ENCODE results near the gene CES1.
"Not testable (repeated sequence)": the region's sequence is repeated elsewhere in the genome, so short reads cannot be mapped to it uniquely, and the experiment has no call there.

Gene CES1

DNA sequence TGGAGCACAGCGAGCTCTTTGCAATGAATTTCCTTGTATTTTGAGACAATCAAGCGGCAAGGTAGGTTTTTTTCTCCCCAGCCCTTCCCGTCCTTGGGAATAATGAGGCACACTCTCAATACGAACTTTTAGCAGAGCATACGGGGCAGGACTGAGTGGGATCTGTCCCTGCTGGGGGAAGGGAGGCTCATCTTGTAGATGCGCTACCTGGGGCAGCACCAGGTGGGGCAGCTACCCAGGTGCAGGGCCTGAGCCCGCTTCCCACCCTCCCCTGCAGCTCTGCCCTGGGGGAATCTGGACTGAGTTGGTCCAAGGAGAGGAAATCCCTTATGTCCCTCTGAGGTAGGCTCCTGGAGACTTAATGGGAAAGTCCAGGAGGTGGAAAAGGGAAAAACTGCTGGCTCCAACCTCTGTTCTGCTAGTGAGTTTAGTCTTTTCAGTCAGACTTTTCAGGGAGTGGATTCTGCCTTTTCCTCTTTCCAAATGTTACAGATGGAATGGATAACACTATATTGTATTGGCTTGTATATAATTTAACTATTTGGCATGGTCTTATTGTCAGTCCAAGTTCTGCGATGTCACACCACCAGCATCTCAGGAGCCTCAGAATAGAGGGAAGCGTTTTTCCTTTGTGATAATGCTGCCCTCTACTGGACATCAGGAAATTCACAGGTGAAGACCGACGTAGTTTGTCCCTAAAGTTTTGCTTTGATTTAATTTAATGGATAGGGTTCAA is 9.6 kb upstream of the CES1 start:
- TF ChIP-seq, protein P1, sequence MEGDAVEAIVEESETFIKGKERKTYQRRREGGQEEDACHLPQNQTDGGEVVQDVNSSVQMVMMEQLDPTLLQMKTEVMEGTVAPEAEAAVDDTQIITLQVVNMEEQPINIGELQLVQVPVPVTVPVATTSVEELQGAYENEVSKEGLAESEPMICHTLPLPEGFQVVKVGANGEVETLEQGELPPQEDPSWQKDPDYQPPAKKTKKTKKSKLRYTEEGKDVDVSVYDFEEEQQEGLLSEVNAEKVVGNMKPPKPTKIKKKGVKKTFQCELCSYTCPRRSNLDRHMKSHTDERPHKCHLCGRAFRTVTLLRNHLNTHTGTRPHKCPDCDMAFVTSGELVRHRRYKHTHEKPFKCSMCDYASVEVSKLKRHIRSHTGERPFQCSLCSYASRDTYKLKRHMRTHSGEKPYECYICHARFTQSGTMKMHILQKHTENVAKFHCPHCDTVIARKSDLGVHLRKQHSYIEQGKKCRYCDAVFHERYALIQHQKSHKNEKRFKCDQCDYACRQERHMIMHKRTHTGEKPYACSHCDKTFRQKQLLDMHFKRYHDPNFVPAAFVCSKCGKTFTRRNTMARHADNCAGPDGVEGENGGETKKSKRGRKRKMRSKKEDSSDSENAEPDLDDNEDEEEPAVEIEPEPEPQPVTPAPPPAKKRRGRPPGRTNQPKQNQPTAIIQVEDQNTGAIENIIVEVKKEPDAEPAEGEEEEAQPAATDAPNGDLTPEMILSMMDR (conservative IDR thresholded peaks at IDR 0.05) = peak; percentile 80
- TF ChIP-seq ZFX (IDR thresholded peaks at IDR 0.05) = no peak
- H3K27ac ChIP-seq = no peak overlapping the region

DNA sequence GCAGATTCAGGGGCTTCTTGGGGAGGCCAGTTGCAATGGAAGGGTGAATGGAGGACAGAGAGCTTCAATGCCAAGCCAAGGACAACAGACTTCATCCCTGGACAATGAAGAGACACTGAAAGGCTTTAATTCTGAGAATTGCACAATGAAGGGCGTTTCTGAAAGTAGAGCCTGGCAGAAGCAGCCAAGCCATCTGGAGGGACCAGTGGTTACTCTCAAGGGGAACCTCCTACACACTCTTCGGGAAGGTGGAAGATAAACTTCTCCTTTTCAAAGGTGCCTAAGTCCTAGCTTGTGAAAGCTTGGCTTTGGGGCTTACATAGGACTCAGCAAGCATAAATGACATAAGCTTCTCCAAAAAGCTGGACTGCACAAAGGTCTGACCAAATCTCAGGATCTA is 6.2 kb upstream of the CES1 start:
- TF ChIP-seq, protein P1 (conservative IDR thresholded peaks at IDR 0.05) = no peak
- TF ChIP-seq ZFX (IDR thresholded peaks at IDR 0.05) = no peak
- H3K27ac ChIP-seq = no peak overlapping the region

DNA sequence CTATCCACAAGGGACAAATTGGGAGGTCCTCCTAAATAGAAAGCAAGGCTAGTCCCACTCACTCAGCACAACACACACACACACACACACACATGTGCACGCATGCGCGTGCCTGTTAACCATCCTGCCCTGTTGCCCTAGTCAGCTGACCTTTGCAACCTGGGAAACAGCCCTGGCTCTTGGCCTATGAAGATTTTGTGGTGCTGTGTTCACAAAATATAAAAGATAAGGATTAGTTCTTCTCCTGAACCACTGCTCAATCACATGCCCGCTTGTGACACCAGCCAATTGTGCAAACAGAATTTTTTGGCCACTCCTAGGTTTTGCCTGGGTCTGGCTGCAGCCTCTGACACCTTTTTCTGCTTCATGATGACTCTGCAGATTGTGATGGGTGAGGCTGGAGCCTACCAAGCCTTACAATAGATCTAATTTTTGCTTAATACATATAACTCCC is 3.3 kb upstream of the CES1 start:
- no peak overlapping the region for H3K27ac ChIP-seq

DNA sequence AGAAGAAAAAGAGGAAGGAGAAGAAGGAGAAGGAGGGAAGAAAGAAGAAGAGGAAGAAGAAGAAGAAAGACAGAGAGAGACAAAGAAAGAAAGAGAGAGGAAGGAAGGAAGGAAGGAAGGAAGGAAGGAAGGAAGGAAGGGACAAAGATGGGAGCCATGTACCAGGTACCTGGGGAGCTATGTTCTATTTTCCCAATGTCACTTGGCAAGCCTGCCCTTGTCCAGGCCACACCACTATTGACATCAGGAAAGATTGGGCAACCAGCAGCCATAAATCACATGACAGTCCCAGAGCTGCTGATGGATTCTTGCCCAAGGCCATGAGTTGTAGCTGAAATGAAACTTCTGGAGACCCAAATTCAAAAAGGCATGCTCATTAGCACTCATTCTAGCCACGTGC is 2.7 kb upstream of the CES1 start:
- no peak overlapping the region for H3K27ac ChIP-seq
- TF ChIP-seq, protein P1 (conservative IDR thresholded peaks at IDR 0.05) = no peak
- no peak for TF ChIP-seq ZFX (IDR thresholded peaks at IDR 0.05)

More for the DNA sequence above, 3.3 kb upstream of the CES1 start:
- no peak for TF ChIP-seq ZFX (IDR thresholded peaks at IDR 0.05)
- TF ChIP-seq, protein P1 (conservative IDR thresholded peaks at IDR 0.05) = no peak

DNA sequence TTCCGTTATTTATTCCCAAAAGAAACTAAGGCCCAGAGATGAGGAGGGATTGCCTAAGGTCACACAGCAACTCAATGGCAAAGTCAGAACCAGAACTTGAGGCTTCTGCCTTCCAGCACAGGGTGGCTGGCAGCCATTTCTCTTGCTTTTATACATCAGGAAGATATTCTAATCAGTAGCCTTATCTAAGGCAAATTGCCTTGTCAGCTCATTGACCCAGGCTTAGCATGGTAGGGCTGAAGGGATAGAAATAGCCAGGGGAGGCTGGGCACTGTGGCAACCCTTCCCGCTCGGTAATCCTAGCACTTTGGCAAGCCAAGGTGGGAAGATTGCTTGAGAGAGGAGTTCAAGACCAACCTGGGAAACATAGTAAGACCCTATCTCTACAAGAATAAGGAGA is 2.3 kb upstream of the CES1 start:
- H3K27ac ChIP-seq = not testable (repeated sequence)

DNA sequence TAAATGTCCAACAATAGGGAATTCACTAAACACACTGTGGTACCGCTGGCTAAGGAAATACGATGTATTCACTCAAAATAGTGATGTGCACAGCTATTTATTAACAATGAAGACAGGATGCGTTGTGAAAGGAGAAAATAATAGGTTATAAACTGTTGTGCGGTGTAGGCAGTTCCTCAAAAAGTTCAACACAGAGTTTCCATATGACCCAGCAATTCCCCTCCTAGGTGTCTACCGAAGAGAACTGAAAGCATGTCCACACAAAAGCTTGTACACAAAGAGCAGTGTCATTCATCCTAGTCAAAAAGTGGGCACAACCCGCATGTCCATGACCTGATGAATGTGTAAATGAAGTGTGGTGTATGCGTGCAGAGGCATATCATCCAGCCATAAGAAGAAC is 1.2 kb upstream of the CES1 start:
- H3K27ac ChIP-seq = no peak overlapping the region
- TF ChIP-seq ZFX (IDR thresholded peaks at IDR 0.05) = no peak
- TF ChIP-seq, protein P1 (conservative IDR thresholded peaks at IDR 0.05) = no peak

DNA sequence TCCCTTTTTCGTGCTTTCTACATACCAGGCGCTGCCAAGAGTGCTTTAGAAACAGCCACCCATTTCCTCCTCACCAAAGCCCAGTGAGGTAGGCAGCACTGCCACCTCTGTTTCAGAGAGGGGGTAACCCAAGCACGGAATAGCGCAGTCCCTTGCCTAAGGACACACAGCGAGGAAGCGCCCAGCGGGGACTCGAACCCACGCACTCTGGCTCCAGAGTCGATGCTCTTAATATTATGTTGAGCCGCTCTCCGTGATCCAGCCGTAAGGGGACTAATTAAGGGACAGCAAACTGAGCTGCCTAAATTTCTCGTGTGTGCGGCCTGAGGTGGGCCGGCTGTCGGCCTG is 497 bp downstream of the CES1 start:
- TF ChIP-seq, protein P1 (conservative IDR thresholded peaks at IDR 0.05) = no peak
- no peak for TF ChIP-seq ZFX (IDR thresholded peaks at IDR 0.05)
- H3K27ac ChIP-seq = no peak overlapping the region

DNA sequence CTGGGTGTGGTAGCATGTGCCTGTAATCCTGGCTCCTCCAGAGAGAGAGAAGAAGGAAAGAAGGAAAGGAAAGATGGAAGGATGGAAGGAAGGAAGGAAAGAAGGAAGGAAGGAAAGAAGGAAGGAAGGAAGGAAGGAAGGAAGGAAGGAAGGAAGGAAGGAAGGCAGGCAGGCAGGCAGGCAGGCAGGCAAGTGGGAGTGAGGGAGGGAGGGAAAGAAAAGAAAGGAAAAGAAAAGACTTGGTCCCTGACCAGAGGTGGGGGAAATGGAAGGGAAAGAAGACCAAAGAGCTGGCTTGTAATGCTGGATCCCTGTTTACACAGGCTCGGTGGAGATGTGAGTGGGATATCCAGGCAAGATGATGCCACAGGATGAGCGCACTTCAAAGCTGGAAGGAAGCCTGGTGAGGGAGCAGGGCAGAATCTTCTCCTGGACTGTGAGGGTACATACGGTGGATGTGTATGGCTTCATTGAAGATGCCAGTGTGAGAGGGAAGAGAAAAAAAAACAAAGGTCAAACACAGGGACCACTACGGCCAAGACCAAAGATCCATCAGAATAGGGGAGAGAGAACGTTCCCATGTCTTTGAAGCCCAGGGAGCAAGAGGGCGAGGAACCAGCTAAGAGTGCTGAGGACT is 2.1 kb downstream of the CES1 start:
- H3K27ac ChIP-seq = no peak overlapping the region
- TF ChIP-seq ZFX (IDR thresholded peaks at IDR 0.05) = no peak
- TF ChIP-seq, protein P1 (conservative IDR thresholded peaks at IDR 0.05) = no peak

DNA sequence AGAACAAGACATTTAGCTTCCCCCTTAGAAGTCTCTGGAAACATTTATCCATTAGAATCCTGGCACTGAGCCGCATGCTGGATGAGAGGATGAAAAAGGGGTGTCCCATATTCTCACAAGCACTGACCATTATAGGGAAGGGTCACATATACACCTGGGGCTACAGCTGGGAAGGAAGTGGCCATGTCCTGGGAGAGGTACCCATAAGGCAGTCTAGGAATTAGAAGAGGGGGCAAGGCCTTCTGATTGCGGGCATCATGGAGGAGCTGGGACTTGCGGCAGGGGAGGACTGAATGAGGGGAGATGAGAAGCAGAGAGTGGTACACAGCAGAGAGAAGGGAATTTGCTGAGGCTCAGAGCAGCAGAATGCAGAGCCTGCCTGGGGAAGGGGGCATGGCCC is 3.7 kb downstream of the CES1 start:
- not testable (repeated sequence) for H3K27ac ChIP-seq

Data from C4-2B (cell line).